KOPT-K1 (cell line): ENCODE results near the gene TFDP1.
"Not testable (repeated sequence)": the region's sequence is repeated elsewhere in the genome, so short reads cannot be mapped to it uniquely, and the experiment has no call there.

ENCODE experiments used
- H3K27ac ChIP-seq: fragments of 200-600 bp; sonication (generic); 2 replicates; pipeline ENCODE4 v1.5.1; 2016; ENCODE audit warnings: antibody characterized with exemption, mild to moderate bottlenecking, low read depth, low read length; ENCODE audit not compliant: poor library complexity, severe bottlenecking
- H3K36me3 ChIP-seq: fragments of 200-600 bp; sonication (generic); 2 replicates; pipeline ENCODE4 v1.5.1; 2017; ENCODE audit warnings: antibody characterized with exemption, mild to moderate bottlenecking, low read length, moderate library complexity; ENCODE audit not compliant: insufficient read depth
- H3K9me3 ChIP-seq: fragments of 200-600 bp; sonication (generic); 2 replicates; pipeline ENCODE4 v1.5.1; 2017; ENCODE audit warnings: antibody characterized with exemption, low read length, mild to moderate bottlenecking; ENCODE audit not compliant: insufficient read depth, poor library complexity, severe bottlenecking

The TFDP1 gene

GRCh38 chr13:113621498-113621897, 36.9 kb downstream of the TFDP1 start:
- H3K27ac ChIP-seq, H3K9me3 ChIP-seq: not testable (repeated sequence)
- peaks cover 86% of the 10 kb centered on the region for H3K36me3 ChIP-seq

- peaks cover 86% of the 10 kb centered on the region for H3K36me3 ChIP-seq
- not testable (repeated sequence) for H3K9me3 ChIP-seq, H3K27ac ChIP-seq
Observed at GRCh38 chr13:113621986-113622550, 37.5 kb downstream of the TFDP1 start.

DNA sequence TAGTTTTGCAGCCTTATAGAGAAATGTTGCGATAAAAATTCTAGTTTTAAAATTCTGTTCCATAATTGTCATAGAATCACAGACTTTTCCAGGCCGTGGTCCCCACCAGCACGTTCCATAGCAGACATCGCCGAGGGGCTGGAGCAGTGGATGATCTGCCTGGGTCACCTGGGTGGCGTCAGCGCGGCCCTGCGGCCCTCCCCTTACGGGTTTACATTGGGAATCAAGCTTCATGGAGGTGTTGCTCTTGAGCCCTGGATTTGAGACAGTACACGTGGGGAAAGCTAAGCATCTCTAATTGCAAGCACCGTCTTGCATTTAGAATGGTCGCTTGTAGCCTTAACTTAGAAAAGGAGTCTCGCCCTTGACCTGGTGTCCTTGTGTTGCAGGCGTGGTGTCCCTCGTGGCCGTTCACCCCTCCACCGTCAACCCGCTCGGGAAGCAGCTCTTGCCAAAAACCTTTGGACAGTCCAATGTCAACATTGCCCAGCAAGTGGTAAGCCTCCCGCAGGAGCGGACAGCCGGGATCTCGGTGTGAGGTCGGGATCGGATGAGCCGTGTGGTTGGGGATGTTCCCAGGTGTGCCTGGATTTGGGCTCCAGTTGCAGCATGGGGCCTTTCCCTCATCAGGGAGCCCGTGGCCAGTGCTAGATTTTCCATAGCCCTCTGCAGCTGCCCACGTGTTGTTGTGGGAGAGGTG, 38.4 kb downstream of the TFDP1 start:
- peaks cover 86% of the 10 kb centered on the region for H3K36me3 ChIP-seq
- H3K27ac ChIP-seq: no peak overlapping the region

GRCh38 chr13:113623491-113624234, 39.1 kb downstream of the TFDP1 start:
- Histone ChIP-seq H3K27ac (no peak overlapping the region), H3K9me3 (no peaks in the 10 kb centered on the region), H3K36me3 (peaks cover 86% of the 10 kb centered on the region)

More for the DNA sequence above, 38.4 kb downstream of the TFDP1 start:
- H3K9me3 ChIP-seq: no peaks in the 10 kb centered on the region

DNA sequence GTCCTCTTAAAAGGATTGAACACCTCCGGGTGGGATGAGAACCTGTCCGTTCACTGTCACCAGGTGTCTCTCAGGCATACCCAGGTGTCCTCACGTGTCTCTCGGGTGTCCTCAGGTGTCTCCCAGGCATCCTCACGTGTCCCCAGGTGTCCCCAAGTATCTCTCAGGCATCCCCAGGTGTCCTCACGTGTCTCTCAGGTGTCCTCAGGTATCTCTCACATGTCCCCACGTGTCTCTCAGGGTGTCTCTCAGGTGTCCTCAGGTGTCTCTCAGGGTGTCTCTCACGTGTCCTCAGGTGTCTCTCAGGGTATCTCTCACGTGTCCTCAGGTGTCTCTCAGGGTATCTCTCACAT, 39.7 kb downstream of the TFDP1 start:
- H3K36me3 ChIP-seq: peaks cover 86% of the 10 kb centered on the region
- no peaks in the 10 kb centered on the region for H3K9me3 ChIP-seq
- no peak overlapping the region for H3K27ac ChIP-seq

DNA sequence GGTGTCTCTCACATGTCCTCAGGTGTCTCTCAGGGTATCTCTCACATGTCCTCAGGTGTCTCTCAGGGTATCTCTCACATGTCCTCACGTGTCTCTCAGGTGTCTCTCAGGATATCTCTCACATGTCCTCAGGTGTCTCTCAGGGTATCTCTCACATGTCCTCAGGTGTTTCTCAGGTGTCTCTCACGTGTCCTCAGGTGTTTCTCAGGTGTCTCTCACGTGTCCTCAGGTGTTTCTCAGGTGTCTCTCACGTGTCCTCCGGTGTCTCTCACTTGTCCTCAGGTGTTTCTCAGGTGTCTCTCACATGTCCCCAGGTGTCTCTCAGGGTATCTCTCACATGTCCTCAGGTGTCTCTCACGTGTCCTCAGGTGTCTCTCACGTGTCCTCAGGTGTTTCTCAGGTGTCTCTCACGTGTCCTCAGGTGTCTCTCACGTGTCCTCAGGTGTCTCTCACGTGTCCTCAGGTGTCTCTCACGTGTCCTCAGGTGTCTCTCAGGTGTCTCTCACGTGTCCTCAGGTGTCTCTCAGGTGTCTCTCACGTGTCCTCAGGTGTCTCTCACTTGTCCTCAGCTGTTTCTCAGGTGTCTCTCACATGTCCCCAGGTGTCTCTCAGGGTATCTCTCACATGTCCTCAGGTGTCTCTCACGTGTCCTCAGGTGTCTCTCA, 40.2 kb downstream of the TFDP1 start:
- peaks cover 86% of the 10 kb centered on the region for H3K36me3 ChIP-seq
- not testable (repeated sequence) for H3K9me3 ChIP-seq, H3K27ac ChIP-seq

DNA sequence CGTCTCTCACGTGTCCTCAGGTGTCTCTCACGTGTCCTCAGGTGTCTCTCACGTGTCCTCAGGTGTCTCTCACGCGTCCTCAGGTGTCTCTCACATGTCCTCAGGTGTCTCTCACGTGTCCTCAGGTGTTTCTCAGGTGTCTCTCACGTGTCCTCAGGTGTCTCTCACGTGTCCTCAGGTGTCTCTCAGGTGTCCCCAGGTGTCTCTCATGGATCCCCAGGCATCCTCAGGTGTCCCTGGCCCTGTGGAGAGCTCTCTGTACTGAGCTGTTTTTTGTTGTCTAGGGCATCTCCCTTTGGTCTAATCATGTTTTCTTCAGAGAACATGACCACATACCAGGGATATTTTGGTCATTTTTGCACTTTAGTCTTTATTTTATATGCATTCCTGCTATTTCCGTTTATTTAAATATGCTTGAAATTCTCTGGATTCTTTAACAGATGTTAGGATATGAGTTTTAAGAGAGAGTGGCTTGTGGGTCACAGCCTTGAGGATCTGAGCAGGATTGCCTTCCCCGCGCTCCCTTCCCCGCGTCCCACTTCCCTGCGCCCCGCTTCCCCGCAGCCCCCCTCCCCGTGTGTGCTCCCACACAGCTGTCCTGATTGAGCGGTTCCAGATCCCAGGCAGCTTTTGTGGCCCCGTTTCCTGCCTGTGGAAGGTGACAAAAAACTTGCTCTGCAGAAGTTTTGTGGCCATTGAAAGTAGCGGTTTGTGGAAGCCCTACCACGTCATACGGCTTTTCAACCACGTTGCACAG, 41.6 kb downstream of the TFDP1 start:
- Histone ChIP-seq H3K36me3 (peaks cover 96% of the 10 kb centered on the region), H3K9me3 (no peaks in the 10 kb centered on the region), H3K27ac (no peak overlapping the region)

GRCh38 chr13:113627136-113627535, 42.6 kb downstream of the TFDP1 start:
- Histone ChIP-seq H3K27ac (no peak overlapping the region), H3K36me3 (peaks cover 100% of the 10 kb centered on the region)

GRCh38 chr13:113628291-113629270, 44.0 kb downstream of the TFDP1 start:
- peaks cover 100% of the 10 kb centered on the region for H3K36me3 ChIP-seq
- no peaks in the 10 kb centered on the region for H3K9me3 ChIP-seq
- no peak overlapping the region for H3K27ac ChIP-seq

More at GRCh38 chr13:113627136-113627535, 42.6 kb downstream of the TFDP1 start:
- no peaks in the 10 kb centered on the region for H3K9me3 ChIP-seq

DNA sequence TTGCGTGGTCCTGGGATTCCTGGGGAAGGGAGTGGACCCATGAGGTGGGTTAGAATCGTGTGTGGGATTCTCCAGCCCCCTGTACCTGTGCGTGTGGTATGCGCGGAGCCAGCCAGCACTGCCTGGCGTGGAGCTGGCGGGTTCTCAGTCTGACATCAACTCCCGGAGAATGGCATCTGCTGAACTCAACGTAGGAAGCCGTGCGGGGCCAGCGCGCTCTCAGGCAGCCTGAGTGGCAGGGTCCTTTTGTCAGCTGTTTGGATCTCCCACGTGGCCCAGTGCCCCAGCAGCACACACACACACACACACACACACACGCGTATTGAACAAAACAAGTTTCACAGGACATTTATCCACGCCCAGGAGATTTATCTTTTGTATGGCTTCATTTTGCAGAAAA, 45.3 kb downstream of the TFDP1 start:
- no peak overlapping the region for H3K27ac ChIP-seq
- peaks cover 100% of the 10 kb centered on the region for H3K36me3 ChIP-seq
- H3K9me3 ChIP-seq: no peaks in the 10 kb centered on the region

GRCh38 chr13:113630296-113630695, 45.7 kb downstream of the TFDP1 start:
- no peaks in the 10 kb centered on the region for H3K9me3 ChIP-seq
- H3K36me3 ChIP-seq: peaks cover 100% of the 10 kb centered on the region
- no peak overlapping the region for H3K27ac ChIP-seq

GRCh38 chr13:113630804-113631203, 46.3 kb downstream of the TFDP1 start:
- Histone ChIP-seq H3K9me3 (no peaks in the 10 kb centered on the region), H3K36me3 (peaks cover 100% of the 10 kb centered on the region), H3K27ac (no peak overlapping the region)

- Histone ChIP-seq H3K27ac (no peak overlapping the region), H3K9me3 (no peaks in the 10 kb centered on the region), H3K36me3 (peaks cover 100% of the 10 kb centered on the region)
Observed at GRCh38 chr13:113631341-113632095, 47.0 kb downstream of the TFDP1 start.
